ENCODE results near the gene CHRM2. TPM values are rescaled to one million over a fixed set of nuclear protein-coding genes. Genes with fewer than 3 reads are reported as not detected.

The CHRM2 gene
- total and polyA plus RNA-seq, 9 of the 15 experiments (the other 6 are each of a cell fraction or from before 2014, with no cell fraction given): not detected

GRCh38 chr7:136884492-136884891 is 16.0 kb downstream of the CHRM2 start (continued):
- TF ChIP-seq ZNF778 (CRISPR knock-in tag; IDR thresholded peaks at IDR 0.05): no peak
- no peak for TF ChIP-seq ARID1B (IDR thresholded peaks at IDR 0.05)

- POLR2A ChIA-PET: no interaction called here
- Histone ChIP-seq H3K79me2 (ENCODE audit: control insufficient read depth, insufficient read depth, low read length) (no peaks in the 10 kb centered on the region), H2AFZ (ENCODE audit: low read depth, low read length) (no peak overlapping the region), H3K27ac (ENCODE audit: extremely low read depth, low read depth, low read length) (no peak overlapping the region), H3K9me3 (replicated peaks; ENCODE audit: control insufficient read depth, insufficient read depth, low read depth, low read length) (no peaks in the 10 kb centered on the region), H3K36me3 (ENCODE audit: control insufficient read depth, insufficient read depth, low read length) (no peaks in the 10 kb centered on the region), H3K9ac (ENCODE audit: insufficient read depth in 1 of 2, low read depth in 2 of 2, low read length in 2 of 2) (no peak overlapping the region), H3K4me2 (ENCODE audit: insufficient read depth, low read length) (no peak overlapping the region), H4K20me1 (replicated peaks; ENCODE audit: control insufficient read depth, insufficient read depth, low read length) (no peaks in the 10 kb centered on the region), H3K9me1 (ENCODE audit: control insufficient read depth, insufficient read depth, low read length) (no peaks in the 10 kb centered on the region), H3K4me1 (replicated peaks in 1 of 2; ENCODE audit: control insufficient read depth in 2 of 2, insufficient read depth in 2 of 2, low read length in 2 of 2) (no peaks in the 10 kb centered on the region), H3K4me3 (no peak overlapping the region), H3K27me3 (ENCODE audit: control insufficient read depth in 2 of 2, insufficient read depth in 2 of 2, low read length in 2 of 2) (no peaks in the 10 kb centered on the region)
- in situ Hi-C loops (cut with MboI): no loop called here
- CTCF ChIA-PET (ENCODE audit: low intra/inter-chr PET ratio): no interaction called here
- no TSS peak for BruUV-seq (replicated peaks)
- ATAC-seq: no peak
- 5% methylated on average over 1 of the region's 1 CpG for WGBS (ENCODE audit: insufficient coverage, low coverage, missing lambda C conversion rate)
- intact Hi-C loops (cut with micrococcal nuclease): no loop called here
- no peak for DNase-seq (ENCODE audit: extremely low read depth in 1 of 4, low spot score in 3 of 4)
- FAIRE-seq: no peak
- TF ChIP-seq ZNF3 (CRISPR knock-in tag; IDR thresholded peaks at IDR 0.05) (no peak), PML (IDR thresholded peaks at IDR 0.05; ENCODE audit: low read length) (no peak), KAT2B (IDR thresholded peaks at IDR 0.05; ENCODE audit: low read depth, low read length) (no peak), TRIM24 (IDR thresholded peaks at IDR 0.05) (no peak), STAT6 (CRISPR knock-in tag; IDR thresholded peaks at IDR 0.05) (no peak), MEF2D (tag; conservative IDR thresholded peaks at IDR 0.05; ENCODE audit: low read depth) (no peak), ZNF41 (CRISPR knock-in tag; conservative IDR thresholded peaks at IDR 0.05) (no peak), E2F6 (IDR thresholded peaks at IDR 0.05; ENCODE audit: borderline replicate concordance in 1 of 2, extremely low read depth in 1 of 2, insufficient read depth in 1 of 2, insufficient read length in 1 of 2, low read depth in 1 of 2, low read length in 1 of 2, poor library complexity in 1 of 2, severe bottlenecking in 1 of 2) (no peak), ATF3 (IDR thresholded peaks at IDR 0.05) (no peak), ATF3 (CRISPR knock-in tag; conservative IDR thresholded peaks at IDR 0.05) (no peak), ZNF584 (CRISPR knock-in tag; IDR thresholded peaks at IDR 0.05; ENCODE audit: low read depth) (no peak), MCM2 (IDR thresholded peaks at IDR 0.05; ENCODE audit: low read depth) (no peak), E2F8 (IDR thresholded peaks at IDR 0.05; ENCODE audit: low read depth, partially characterized antibody) (no peak)
Measured at GRCh38 chr7:136887317-136887716, 18.9 kb downstream of the CHRM2 start.

All from K562 (cell line).